GM23338 (cell line): ENCODE results near the gene C15orf62. TPM values are rescaled to one million over a fixed set of nuclear protein-coding genes. Genes with fewer than 3 reads are reported as not detected.
A peak's percentile ranks its signal among the peaks of the same experiment; 100 is the strongest.

Experiments used
- ATAC-seq: fragments of 200-7000 bp; cut with Tn5 transposase; 3 replicates; pipeline ENCODE4 v1.9.1; 2020
- DNase-seq: peaks from one replicate; pipeline ENCODE4 v3.0.0-alpha.2; 2015; ENCODE audit warnings: low spot score
- H2AFZ ChIP-seq: fragments of 200-600 bp; sonication (generic); 2 replicates; pipeline ENCODE4 v1.8.0; 2016; ENCODE audit warnings: antibody characterized with exemption, mild to moderate bottlenecking, moderate library complexity
- H3F3A ChIP-seq: fragments of 200-600 bp; sonication (generic); replicated peaks from 2 replicates; pipeline ENCODE4 v1.8.0; 2017; ENCODE audit warnings: antibody characterized with exemption, mixed run types, low read depth
- H3K27ac ChIP-seq: fragments of 200-600 bp; sonication (generic); 2 replicates; pipeline ENCODE4 v1.6.1; 2016; ENCODE audit warnings: low read depth
- H3K27me3 ChIP-seq: fragments of 200-600 bp; sonication (generic); 2 replicates; pipeline ENCODE4 v1.8.0; 2016; ENCODE audit warnings: mild to moderate bottlenecking, mixed run types, moderate library complexity; ENCODE audit not compliant: insufficient read depth
- H3K36me3 ChIP-seq: fragments of 200-600 bp; sonication (generic); 2 replicates; pipeline ENCODE4 v1.8.0; 2016; ENCODE audit warnings: mild to moderate bottlenecking; ENCODE audit not compliant: insufficient read depth
- H3K4me1 ChIP-seq: fragments of 200-600 bp; sonication (generic); 2 replicates; pipeline ENCODE4 v1.8.0; 2016; ENCODE audit warnings: mild to moderate bottlenecking, moderate library complexity; ENCODE audit not compliant: insufficient read depth
- H3K4me2 ChIP-seq: fragments of 200-600 bp; sonication (generic); 2 replicates; pipeline ENCODE4 v1.7.1; 2017; ENCODE audit warnings: mixed run types
- H3K4me3 ChIP-seq: fragments of 200-600 bp; sonication (generic); 2 replicates; pipeline ENCODE4 v1.6.1; 2016; ENCODE audit warnings: mixed run types
- H3K79me2 ChIP-seq: fragments of 200-600 bp; sonication (generic); replicated peaks from 2 replicates; pipeline ENCODE4 v1.8.0; 2017; ENCODE audit warnings: mild to moderate bottlenecking; ENCODE audit not compliant: insufficient read depth
- H3K9me2 ChIP-seq: fragments of 200-600 bp; sonication (generic); 2 replicates; pipeline ENCODE4 v1.8.0; 2017; ENCODE audit not compliant: insufficient read depth
- H4K20me1 ChIP-seq: fragments of 200-600 bp; sonication (generic); replicated peaks from 2 replicates; pipeline ENCODE4 v1.8.0; 2017; ENCODE audit warnings: mild to moderate bottlenecking; ENCODE audit not compliant: insufficient read depth
- H3K27ac Mint-ChIP-seq: 2 replicates; pipeline ENCODE4 v1.8.0; 2020; ENCODE audit warnings: inconsistent platforms, mild to moderate bottlenecking, moderate library complexity, mixed read lengths
- H3K27me3 Mint-ChIP-seq: 3 replicates; pipeline ENCODE4 v1.8.0; 2022; ENCODE audit warnings: low read depth, mild to moderate bottlenecking, moderate library complexity, mixed read lengths, inconsistent platforms; ENCODE audit not compliant: insufficient read depth, poor library complexity
- H3K36me3 Mint-ChIP-seq: 3 replicates; pipeline ENCODE4 v1.8.0; 2021; ENCODE audit warnings: low read depth, mild to moderate bottlenecking, inconsistent platforms, moderate library complexity, mixed read lengths
- H3K4me1 Mint-ChIP-seq: 3 replicates; pipeline ENCODE4 v1.8.0; 2020; ENCODE audit warnings: mild to moderate bottlenecking, inconsistent platforms, mixed read lengths
- H3K4me3 Mint-ChIP-seq: 3 replicates; pipeline ENCODE4 v1.8.0; 2021; ENCODE audit warnings: moderate library complexity, mild to moderate bottlenecking, inconsistent platforms, mixed read lengths
- H3K9me3 Mint-ChIP-seq: 3 replicates; pipeline ENCODE4 v1.8.0; 2020; ENCODE audit warnings: moderate library complexity, mild to moderate bottlenecking, inconsistent platforms, mixed read lengths
- EZH2phosphoT487 ChIP-seq: fragments of 200-600 bp; sonication (generic); IDR thresholded peaks from one replicate; pipeline ENCODE4 v1.8.1; 2018; ENCODE audit warnings: antibody characterized with exemption; ENCODE audit not compliant: unreplicated experiment
- JUNB ChIP-seq: IDR thresholded peaks from one replicate; pipeline ENCODE4 v1.6.1; 2016; ENCODE audit warnings: antibody characterized with exemption; ENCODE audit not compliant: unreplicated experiment
- polyA plus RNA-seq: library from polyadenylated mRNA; unstranded; fragments of >200 nt; fragmentation: Nextera tagmentation; extraction: Ambion mirVana; gene quantifications from 2 replicates; pipeline ENCODE4 v1.2.1, GENCODE V29; 2016
- total RNA-seq: library from RNA; depleted of rRNA; stranded (reverse); fragments of >200 nt; shearing (Covaris generic); gene quantifications from 2 replicates; pipeline ENCODE4 v1.2.3, GENCODE V29; 2014
- TF ChIP-seq, protein P1 (sequence below), 2 experiments: fragments of 200-600 bp in 1 of 2; sonication (generic) in 1 of 2; conservative IDR thresholded peaks; 2 replicates each; pipeline versions ENCODE4 v1.5.1 to v1.6.1; 2016 to 2017; ENCODE audit warnings: antibody characterized with exemption in 2 of 2, low read depth in 2 of 2, mild to moderate bottlenecking in 2 of 2, moderate library complexity in 1 of 2
- TF ChIP-seq, protein P2 (sequence below): fragments of 250-450 bp; sonication (Bioruptor Pico); IDR thresholded peaks from 2 replicates; pipeline ENCODE4 v1.5.0; 2020; ENCODE audit warnings: mild to moderate bottlenecking, moderate library complexity
- TF ChIP-seq, protein P3 (sequence below): IDR thresholded peaks from one replicate; pipeline ENCODE4 v1.6.1; 2018; ENCODE audit warnings: antibody characterized with exemption; ENCODE audit not compliant: unreplicated experiment
- TF ChIP-seq, protein P4 (sequence below): IDR thresholded peaks from 2 replicates; pipeline ENCODE4 v1.6.1; 2016; ENCODE audit warnings: antibody characterized with exemption

Gene C15orf62
- total and polyA plus RNA-seq, 2 experiments from 2014 or later: 0.16 to 0.80 TPM

DNA sequence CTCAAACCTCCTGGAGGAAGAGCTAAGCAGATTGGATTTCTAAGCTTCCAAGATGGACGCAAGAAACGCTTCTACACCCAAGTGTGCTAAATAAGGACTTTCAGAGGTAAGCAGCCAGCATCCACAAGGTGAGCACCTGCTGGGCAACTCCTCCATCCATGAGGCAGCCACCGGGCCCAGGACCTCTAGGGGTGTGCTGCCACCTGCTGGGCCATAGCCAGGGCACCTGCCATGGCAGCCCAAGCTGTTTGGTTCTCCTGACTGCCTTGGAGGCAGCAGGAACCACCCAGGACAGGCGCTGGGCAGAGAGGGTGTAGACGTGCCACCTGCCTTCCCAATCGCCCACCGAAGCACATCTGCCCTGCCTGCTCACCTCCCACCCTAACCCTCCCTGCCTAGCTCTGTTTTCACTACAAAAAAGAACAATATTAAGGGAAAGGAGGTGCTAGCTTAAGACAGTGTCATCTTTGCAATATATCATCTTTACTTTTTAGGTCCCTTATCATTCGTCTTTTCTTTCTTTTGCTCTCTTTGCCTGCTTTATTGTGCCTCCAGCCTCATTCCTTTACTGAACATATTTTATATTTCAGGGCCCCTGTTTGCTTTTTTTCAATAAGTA lies 12.9 kb downstream of the C15orf62 start:
- DNase-seq: peak; percentile 81
- Histone ChIP-seq H3K27me3 (no peaks in the 10 kb centered on the region), H3K4me3 (no peak overlapping the region), H3K4me1 (peaks cover 26% of the 10 kb centered on the region), H2AFZ (no peak overlapping the region), H3K79me2 (peaks cover 27% of the 10 kb centered on the region), H3K27ac (no peak overlapping the region), H4K20me1 (no peaks in the 10 kb centered on the region), H3K4me2 (no peak overlapping the region), H3K36me3 (peaks cover 4% of the 10 kb centered on the region), H3K9me2 (no peaks in the 10 kb centered on the region), H3F3A (no peaks in the 10 kb centered on the region)
- peak; percentile 73 for ATAC-seq
- H3K27ac Mint-ChIP-seq: peak overlapping the region; percentile 75; the same call in 1 of the 2 replicates
- TF ChIP-seq, protein P1, sequence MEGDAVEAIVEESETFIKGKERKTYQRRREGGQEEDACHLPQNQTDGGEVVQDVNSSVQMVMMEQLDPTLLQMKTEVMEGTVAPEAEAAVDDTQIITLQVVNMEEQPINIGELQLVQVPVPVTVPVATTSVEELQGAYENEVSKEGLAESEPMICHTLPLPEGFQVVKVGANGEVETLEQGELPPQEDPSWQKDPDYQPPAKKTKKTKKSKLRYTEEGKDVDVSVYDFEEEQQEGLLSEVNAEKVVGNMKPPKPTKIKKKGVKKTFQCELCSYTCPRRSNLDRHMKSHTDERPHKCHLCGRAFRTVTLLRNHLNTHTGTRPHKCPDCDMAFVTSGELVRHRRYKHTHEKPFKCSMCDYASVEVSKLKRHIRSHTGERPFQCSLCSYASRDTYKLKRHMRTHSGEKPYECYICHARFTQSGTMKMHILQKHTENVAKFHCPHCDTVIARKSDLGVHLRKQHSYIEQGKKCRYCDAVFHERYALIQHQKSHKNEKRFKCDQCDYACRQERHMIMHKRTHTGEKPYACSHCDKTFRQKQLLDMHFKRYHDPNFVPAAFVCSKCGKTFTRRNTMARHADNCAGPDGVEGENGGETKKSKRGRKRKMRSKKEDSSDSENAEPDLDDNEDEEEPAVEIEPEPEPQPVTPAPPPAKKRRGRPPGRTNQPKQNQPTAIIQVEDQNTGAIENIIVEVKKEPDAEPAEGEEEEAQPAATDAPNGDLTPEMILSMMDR (conservative IDR thresholded peaks at IDR 0.05; ENCODE audit: low read depth in 2 of 2): peak; percentile 55 to 93
- TF ChIP-seq, protein P2, sequence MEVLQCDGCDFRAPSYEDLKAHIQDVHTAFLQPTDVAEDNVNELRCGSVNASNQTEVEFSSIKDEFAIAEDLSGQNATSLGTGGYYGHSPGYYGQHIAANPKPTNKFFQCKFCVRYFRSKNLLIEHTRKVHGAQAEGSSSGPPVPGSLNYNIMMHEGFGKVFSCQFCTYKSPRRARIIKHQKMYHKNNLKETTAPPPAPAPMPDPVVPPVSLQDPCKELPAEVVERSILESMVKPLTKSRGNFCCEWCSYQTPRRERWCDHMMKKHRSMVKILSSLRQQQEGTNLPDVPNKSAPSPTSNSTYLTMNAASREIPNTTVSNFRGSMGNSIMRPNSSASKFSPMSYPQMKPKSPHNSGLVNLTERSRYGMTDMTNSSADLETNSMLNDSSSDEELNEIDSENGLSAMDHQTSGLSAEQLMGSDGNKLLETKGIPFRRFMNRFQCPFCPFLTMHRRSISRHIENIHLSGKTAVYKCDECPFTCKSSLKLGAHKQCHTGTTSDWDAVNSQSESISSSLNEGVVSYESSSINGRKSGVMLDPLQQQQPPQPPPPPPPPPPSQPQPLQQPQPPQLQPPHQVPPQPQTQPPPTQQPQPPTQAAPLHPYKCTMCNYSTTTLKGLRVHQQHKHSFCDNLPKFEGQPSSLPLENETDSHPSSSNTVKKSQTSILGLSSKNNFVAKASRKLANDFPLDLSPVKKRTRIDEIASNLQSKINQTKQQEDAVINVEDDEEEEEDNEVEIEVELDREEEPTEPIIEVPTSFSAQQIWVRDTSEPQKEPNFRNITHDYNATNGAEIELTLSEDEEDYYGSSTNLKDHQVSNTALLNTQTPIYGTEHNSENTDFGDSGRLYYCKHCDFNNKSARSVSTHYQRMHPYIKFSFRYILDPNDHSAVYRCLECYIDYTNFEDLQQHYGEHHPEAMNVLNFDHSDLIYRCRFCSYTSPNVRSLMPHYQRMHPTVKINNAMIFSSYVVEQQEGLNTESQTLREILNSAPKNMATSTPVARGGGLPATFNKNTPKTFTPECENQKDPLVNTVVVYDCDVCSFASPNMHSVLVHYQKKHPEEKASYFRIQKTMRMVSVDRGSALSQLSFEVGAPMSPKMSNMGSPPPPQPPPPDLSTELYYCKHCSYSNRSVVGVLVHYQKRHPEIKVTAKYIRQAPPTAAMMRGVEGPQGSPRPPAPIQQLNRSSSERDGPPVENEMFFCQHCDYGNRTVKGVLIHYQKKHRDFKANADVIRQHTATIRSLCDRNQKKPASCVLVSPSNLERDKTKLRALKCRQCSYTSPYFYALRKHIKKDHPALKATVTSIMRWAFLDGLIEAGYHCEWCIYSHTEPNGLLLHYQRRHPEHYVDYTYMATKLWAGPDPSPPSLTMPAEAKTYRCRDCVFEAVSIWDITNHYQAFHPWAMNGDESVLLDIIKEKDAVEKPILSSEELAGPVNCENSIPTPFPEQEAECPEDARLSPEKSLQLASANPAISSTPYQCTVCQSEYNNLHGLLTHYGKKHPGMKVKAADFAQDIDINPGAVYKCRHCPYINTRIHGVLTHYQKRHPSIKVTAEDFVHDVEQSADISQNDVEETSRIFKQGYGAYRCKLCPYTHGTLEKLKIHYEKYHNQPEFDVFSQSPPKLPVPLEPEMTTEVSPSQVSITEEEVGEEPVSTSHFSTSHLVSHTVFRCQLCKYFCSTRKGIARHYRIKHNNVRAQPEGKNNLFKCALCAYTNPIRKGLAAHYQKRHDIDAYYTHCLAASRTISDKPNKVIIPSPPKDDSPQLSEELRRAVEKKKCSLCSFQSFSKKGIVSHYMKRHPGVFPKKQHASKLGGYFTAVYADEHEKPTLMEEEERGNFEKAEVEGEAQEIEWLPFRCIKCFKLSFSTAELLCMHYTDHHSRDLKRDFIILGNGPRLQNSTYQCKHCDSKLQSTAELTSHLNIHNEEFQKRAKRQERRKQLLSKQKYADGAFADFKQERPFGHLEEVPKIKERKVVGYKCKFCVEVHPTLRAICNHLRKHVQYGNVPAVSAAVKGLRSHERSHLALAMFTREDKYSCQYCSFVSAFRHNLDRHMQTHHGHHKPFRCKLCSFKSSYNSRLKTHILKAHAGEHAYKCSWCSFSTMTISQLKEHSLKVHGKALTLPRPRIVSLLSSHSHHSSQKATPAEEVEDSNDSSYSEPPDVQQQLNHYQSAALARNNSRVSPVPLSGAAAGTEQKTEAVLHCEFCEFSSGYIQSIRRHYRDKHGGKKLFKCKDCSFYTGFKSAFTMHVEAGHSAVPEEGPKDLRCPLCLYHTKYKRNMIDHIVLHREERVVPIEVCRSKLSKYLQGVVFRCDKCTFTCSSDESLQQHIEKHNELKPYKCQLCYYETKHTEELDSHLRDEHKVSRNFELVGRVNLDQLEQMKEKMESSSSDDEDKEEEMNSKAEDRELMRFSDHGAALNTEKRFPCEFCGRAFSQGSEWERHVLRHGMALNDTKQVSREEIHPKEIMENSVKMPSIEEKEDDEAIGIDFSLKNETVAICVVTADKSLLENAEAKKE (CRISPR knock-in tag): no peak
- H3K4me3 Mint-ChIP-seq: no peak overlapping the region
- peaks cover 8% of the 10 kb centered on the region for H3K36me3 Mint-ChIP-seq
- H3K4me1 Mint-ChIP-seq: peaks cover 48% of the 10 kb centered on the region
- H3K27me3 Mint-ChIP-seq: peaks cover 4% of the 10 kb centered on the region
- no peaks in the 10 kb centered on the region for H3K9me3 Mint-ChIP-seq

DNA sequence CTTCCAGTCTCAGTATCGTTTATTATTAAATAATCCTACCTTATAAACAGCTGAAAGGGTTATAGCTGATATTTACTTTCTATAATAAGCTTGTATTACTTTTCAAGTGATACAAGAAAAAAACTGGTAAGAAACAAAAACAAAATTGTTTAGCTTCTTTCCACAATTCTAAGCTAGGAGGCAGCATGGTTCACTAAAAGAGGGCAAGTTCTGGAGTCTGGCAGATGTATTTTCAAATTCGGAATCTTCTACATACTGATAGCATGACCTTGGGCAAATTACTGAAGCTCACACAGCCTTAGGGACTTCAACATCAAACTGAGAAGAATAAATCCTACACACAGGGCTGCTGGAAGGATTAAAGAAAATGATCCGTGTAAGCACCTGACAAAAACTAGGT lies 15.4 kb downstream of the C15orf62 start:
- ATAC-seq: no peak
- Histone ChIP-seq H3K4me1 (peaks cover 50% of the 10 kb centered on the region), H4K20me1 (no peaks in the 10 kb centered on the region), H3F3A (peaks cover 9% of the 10 kb centered on the region; the same call in 1 of the 2 replicates), H3K27me3 (no peaks in the 10 kb centered on the region), H3K9me2 (no peaks in the 10 kb centered on the region), H3K4me2 (no peak overlapping the region), H2AFZ (no peak overlapping the region), H3K36me3 (no peaks in the 10 kb centered on the region), H3K4me3 (no peak overlapping the region), H3K27ac (0 out of 2 replicates have a peak overlapping the region, but pooled peaks have one; percentile 24), H3K79me2 (peaks cover 32% of the 10 kb centered on the region)
- Mint-ChIP-seq H3K4me3 (no peak overlapping the region), H3K27ac (peak overlapping the region; percentile 30), H3K27me3 (peaks cover 13% of the 10 kb centered on the region), H3K36me3 (no peaks in the 10 kb centered on the region; the same call in 2 of the 3 replicates), H3K4me1 (peaks cover 65% of the 10 kb centered on the region), H3K9me3 (no peaks in the 10 kb centered on the region)
- peak; percentile 28 for DNase-seq
- no peak for TF ChIP-seq JUNB
- TF ChIP-seq, protein P3, sequence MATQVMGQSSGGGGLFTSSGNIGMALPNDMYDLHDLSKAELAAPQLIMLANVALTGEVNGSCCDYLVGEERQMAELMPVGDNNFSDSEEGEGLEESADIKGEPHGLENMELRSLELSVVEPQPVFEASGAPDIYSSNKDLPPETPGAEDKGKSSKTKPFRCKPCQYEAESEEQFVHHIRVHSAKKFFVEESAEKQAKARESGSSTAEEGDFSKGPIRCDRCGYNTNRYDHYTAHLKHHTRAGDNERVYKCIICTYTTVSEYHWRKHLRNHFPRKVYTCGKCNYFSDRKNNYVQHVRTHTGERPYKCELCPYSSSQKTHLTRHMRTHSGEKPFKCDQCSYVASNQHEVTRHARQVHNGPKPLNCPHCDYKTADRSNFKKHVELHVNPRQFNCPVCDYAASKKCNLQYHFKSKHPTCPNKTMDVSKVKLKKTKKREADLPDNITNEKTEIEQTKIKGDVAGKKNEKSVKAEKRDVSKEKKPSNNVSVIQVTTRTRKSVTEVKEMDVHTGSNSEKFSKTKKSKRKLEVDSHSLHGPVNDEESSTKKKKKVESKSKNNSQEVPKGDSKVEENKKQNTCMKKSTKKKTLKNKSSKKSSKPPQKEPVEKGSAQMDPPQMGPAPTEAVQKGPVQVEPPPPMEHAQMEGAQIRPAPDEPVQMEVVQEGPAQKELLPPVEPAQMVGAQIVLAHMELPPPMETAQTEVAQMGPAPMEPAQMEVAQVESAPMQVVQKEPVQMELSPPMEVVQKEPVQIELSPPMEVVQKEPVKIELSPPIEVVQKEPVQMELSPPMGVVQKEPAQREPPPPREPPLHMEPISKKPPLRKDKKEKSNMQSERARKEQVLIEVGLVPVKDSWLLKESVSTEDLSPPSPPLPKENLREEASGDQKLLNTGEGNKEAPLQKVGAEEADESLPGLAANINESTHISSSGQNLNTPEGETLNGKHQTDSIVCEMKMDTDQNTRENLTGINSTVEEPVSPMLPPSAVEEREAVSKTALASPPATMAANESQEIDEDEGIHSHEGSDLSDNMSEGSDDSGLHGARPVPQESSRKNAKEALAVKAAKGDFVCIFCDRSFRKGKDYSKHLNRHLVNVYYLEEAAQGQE: no peak
- TF ChIP-seq, protein P4, sequence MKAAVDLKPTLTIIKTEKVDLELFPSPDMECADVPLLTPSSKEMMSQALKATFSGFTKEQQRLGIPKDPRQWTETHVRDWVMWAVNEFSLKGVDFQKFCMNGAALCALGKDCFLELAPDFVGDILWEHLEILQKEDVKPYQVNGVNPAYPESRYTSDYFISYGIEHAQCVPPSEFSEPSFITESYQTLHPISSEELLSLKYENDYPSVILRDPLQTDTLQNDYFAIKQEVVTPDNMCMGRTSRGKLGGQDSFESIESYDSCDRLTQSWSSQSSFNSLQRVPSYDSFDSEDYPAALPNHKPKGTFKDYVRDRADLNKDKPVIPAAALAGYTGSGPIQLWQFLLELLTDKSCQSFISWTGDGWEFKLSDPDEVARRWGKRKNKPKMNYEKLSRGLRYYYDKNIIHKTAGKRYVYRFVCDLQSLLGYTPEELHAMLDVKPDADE: no peak
- TF ChIP-seq EZH2phosphoT487: no peak
